HG03064 (cell line): ENCODE results near the gene DNA2.

Source experiments
- ATAC-seq: cut with Tn5 transposase; IDR thresholded peaks from one replicate; pipeline ENCODE4 v1.9.1; 2021; ENCODE audit warnings: low read depth; ENCODE audit not compliant: unreplicated experiment

DNA2 gene

DNA sequence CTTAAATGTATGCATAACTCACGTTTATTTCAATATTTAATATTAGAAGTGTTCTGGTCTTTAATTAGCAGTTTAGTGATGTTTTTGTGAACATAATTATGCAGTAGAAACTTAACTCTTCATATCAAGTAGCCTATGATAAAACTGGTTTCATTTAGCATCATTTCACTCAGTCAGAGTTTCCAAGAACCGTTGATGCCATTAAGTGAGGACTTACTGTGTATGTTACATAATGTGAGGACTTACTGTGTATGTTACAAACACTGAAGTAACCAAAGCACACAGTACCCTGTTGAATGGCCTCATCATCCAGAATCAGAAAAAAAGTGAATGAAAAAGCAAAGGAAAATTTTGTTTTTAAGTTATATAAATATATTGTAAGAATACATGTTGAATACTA, 106.2 kb downstream of the DNA2 start:
- no peak for ATAC-seq

DNA sequence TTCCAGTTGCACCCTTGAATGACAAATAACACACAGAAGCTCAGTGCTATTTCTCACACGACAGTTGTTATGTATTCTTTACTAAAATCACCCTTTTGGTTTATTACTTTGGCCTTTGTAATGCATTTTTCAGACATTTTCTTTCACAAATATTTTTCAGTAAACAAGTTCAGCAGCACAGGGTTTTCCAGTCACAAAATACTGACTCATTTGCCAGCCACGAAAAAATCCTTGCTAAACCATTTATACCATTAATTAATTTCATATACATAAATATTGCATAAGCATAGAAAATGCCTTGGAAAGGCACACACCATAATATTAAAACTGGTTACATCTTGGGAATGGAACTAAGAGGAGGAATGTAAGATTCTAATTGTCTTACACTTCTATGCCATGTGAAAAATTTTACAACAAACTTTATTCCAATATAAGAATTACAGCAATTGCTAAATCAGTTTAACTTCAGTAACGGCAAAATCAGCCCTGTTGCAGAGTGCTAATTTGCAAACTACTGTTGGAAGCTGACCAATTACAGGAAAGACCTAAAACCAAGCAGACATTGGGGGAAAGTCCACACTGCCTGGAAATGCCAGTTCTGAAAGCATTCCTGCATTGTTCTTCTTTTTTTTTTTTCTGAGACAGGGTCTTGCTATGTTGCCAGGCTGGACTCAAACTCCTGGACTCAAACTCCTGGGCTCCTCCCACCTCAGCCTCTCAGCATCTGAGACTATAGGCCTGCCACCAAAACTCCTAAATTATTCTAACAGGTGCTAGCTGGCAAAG, 107.5 kb downstream of the DNA2 start:
- ATAC-seq, result no peak
